Tibial nerve (tissue), 4 donors: ENCODE measurements around the gene IFITM10.

Experiments used
- EP300 ChIP-seq, 2 donors: sonication (generic); formaldehyde crosslinking; IDR thresholded peaks; one replicate each; pipeline ENCODE4 v1.6.1; 2017; ENCODE audit warnings: antibody characterized with exemption in 2 of 2, mild to moderate bottlenecking in 1 of 2
- TF ChIP-seq, protein P1 (sequence below), 5 experiments: fragments of 200-600 bp in 3 of 5; fragments of 450-650 bp in 2 of 5; sonication (generic) in 3 of 5; IDR thresholded peaks; one replicate each; pipeline ENCODE4 v1.5.1; 2016 to 2019; ENCODE audit warnings: antibody characterized with exemption in 5 of 5, mild to moderate bottlenecking in 3 of 5, moderate library complexity in 2 of 5

DNA sequence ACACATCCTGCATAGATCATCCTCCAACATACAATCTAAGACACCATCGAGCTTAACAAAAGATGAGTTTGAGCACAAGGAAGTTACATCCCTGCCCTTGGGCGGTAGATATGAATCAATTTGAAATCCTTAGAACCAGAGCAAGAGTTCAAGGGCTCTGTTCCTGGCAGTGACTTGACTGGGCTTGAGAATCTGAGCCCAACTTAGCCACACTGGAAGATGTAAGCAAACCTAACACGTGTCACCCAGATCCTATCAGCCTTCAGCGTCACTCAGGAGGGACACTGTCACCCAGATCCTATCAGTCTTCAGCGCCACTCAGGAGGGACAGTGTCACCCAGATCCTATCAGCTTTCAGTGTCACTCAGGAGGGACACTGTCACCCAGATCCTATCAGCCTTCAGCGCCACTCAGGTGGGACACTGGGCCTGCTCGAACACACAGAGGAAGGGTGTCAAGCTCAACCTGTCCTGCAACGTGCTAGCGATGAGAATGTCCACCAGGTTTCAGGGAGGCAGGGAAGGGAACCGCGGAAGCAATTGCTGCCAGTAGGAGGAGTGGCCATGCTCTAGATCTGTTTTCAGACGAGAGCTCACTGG, 46.1 kb upstream of the IFITM10 start:
- TF ChIP-seq, protein P1, sequence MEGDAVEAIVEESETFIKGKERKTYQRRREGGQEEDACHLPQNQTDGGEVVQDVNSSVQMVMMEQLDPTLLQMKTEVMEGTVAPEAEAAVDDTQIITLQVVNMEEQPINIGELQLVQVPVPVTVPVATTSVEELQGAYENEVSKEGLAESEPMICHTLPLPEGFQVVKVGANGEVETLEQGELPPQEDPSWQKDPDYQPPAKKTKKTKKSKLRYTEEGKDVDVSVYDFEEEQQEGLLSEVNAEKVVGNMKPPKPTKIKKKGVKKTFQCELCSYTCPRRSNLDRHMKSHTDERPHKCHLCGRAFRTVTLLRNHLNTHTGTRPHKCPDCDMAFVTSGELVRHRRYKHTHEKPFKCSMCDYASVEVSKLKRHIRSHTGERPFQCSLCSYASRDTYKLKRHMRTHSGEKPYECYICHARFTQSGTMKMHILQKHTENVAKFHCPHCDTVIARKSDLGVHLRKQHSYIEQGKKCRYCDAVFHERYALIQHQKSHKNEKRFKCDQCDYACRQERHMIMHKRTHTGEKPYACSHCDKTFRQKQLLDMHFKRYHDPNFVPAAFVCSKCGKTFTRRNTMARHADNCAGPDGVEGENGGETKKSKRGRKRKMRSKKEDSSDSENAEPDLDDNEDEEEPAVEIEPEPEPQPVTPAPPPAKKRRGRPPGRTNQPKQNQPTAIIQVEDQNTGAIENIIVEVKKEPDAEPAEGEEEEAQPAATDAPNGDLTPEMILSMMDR (IDR thresholded peaks at IDR 0.05), result no peak
- no peak for TF ChIP-seq EP300 (IDR thresholded peaks at IDR 0.05)
